Esophagus (tissue), 2 donors: ENCODE data around the gene SV2A. TPM values are rescaled to one million over a fixed set of nuclear protein-coding genes. Genes with fewer than 3 reads are reported as not detected.
A peak's percentile ranks its signal among the peaks of the same experiment; 100 is the strongest.

Experiments
- H3K27ac ChIP-seq, 2 donors: one replicate each; pipeline ENCODE4 v1.5.1; 2013; ENCODE audit warnings: low read depth in 2 of 2, mild to moderate bottlenecking in 2 of 2, inconsistent platforms in 1 of 2, low read length in 1 of 2, moderate library complexity in 1 of 2
- H3K27me3 ChIP-seq, 2 donors: one replicate each; pipeline ENCODE4 v1.6.1; 2013; ENCODE audit warnings: low read length in 2 of 2, control low read depth in 1 of 2, mild to moderate bottlenecking in 1 of 2; ENCODE audit not compliant: insufficient read depth in 2 of 2, control insufficient read depth in 1 of 2
- H3K36me3 ChIP-seq, 2 donors: one replicate each; pipeline ENCODE4 v1.6.1; 2013; ENCODE audit warnings: low read length in 1 of 2; ENCODE audit not compliant: control insufficient read depth in 2 of 2, insufficient read depth in 2 of 2
- H3K4me1 ChIP-seq, 2 donors: one replicate each; pipeline ENCODE4 v1.6.1; 2013; ENCODE audit warnings: low read length in 1 of 2; ENCODE audit not compliant: control insufficient read depth in 2 of 2, insufficient read depth in 2 of 2
- H3K4me3 ChIP-seq, 2 donors: one replicate each; pipeline ENCODE4 v1.5.1; 2013; ENCODE audit warnings: low read length in 2 of 2, mild to moderate bottlenecking in 2 of 2, low read depth in 1 of 2, moderate library complexity in 1 of 2
- H3K9me3 ChIP-seq, 2 donors: one replicate each; pipeline ENCODE4 v1.6.1; 2013; ENCODE audit warnings: mild to moderate bottlenecking in 2 of 2, low read depth in 1 of 2, low read length in 1 of 2, moderate library complexity in 1 of 2; ENCODE audit not compliant: control insufficient read depth in 2 of 2, insufficient read depth in 1 of 2
- WGBS, 2 donors: extraction: QIAGEN DNeasy Blood & Tissue Kit; methylation state at CpG; one replicate each; pipeline ENCODE4 v1.1.7; 2013; 5-methylcytosine and 5-hydroxymethylcytosine counted together
- polyA plus RNA-seq, 2 donors: library from polyadenylated mRNA; stranded (reverse); fragments of 200-250 nt; gene quantifications; one replicate each; pipeline ENCODE4 v1.2.3, GENCODE V29; 2013
- donor health status: healthy with polysubstance abuse.
- donor health status: Bipolar disorder and iron deficiency.

The SV2A gene
- polyA plus RNA-seq, 2 donors: 0.49 to 0.67 TPM

GRCh38 chr1:149925345-149925744 is 7.7 kb upstream of the SV2A start:
- 78 to 90% methylated on average over 3 of the region's 3 CpGs for WGBS, 2 donors
- Histone ChIP-seq H3K27me3 (no peaks in the 10 kb centered on the region), H3K36me3 (peaks cover 14 to 22% of the 10 kb centered on the region in 2 donors), H3K9me3 (no peaks in the 10 kb centered on the region), H3K4me1 (peaks cover 2 to 8% of the 10 kb centered on the region in 2 donors), H3K27ac (no peak overlapping the region), H3K4me3 (no peak overlapping the region)

GRCh38 chr1:149923626-149924025 is 6.0 kb upstream of the SV2A start:
- 84 to 92% methylated on average over 10 of the region's 10 CpGs for WGBS, 2 donors
- no peak overlapping the region for H3K4me3 ChIP-seq
- H3K36me3 ChIP-seq: peaks cover 14 to 22% of the 10 kb centered on the region in 2 donors
- H3K4me1 ChIP-seq: peaks cover 2 to 8% of the 10 kb centered on the region in 2 donors
- no peaks in the 10 kb centered on the region for H3K27me3 ChIP-seq
- H3K9me3 ChIP-seq: no peaks in the 10 kb centered on the region
- H3K27ac ChIP-seq: no peak overlapping the region

- H3K27ac ChIP-seq: no peak overlapping the region
- H3K36me3 ChIP-seq: no peaks in the 10 kb centered on the region
- peaks cover 2 to 5% of the 10 kb centered on the region in 2 donors for H3K4me1 ChIP-seq
- no peaks in the 10 kb centered on the region for H3K27me3 ChIP-seq
- 10 to 15% methylated on average over 10 of the region's 10 CpGs for WGBS, 2 donors
- H3K9me3 ChIP-seq: no peaks in the 10 kb centered on the region
- H3K4me3 ChIP-seq: peak overlapping the region in 1 of 2 donors; percentile 29
These were observed 769 bp downstream of the SV2A start for GRCh38 chr1:149916898-149917252.

GRCh38 chr1:149916193-149916897 is 1.3 kb downstream of the SV2A start:
- Histone ChIP-seq H3K27ac (no peak overlapping the region), H3K4me1 (peaks cover 2 to 5% of the 10 kb centered on the region in 2 donors), H3K27me3 (no peaks in the 10 kb centered on the region), H3K9me3 (no peaks in the 10 kb centered on the region), H3K36me3 (no peaks in the 10 kb centered on the region), H3K4me3 (no peak overlapping the region)
- 21 to 31% methylated on average over 9 of the region's 9 CpGs for WGBS, 2 donors

- WGBS, 2 donors: 84% methylated on average over 11 of the region's 11 CpGs
- H3K4me1 ChIP-seq: peaks cover 2 to 5% of the 10 kb centered on the region in 2 donors
- no peaks in the 10 kb centered on the region for H3K27me3 ChIP-seq
- no peaks in the 10 kb centered on the region for H3K36me3 ChIP-seq
- H3K9me3 ChIP-seq: no peaks in the 10 kb centered on the region
- H3K27ac ChIP-seq: no peak overlapping the region
- no peak overlapping the region for H3K4me3 ChIP-seq
These were observed 2.0 kb downstream of the SV2A start for GRCh38 chr1:149915429-149916192.

GRCh38 chr1:149914545-149914944 is 3.1 kb downstream of the SV2A start:
- WGBS, 2 donors: 82 to 84% methylated on average over 1 of the region's 1 CpG
- peaks cover 2 to 5% of the 10 kb centered on the region in 2 donors for H3K4me1 ChIP-seq
- no peaks in the 10 kb centered on the region for H3K36me3 ChIP-seq
- H3K27me3 ChIP-seq: no peaks in the 10 kb centered on the region
- H3K9me3 ChIP-seq: no peaks in the 10 kb centered on the region
- no peak overlapping the region for H3K4me3 ChIP-seq
- H3K27ac ChIP-seq: no peak overlapping the region

GRCh38 chr1:149906570-149907075 is 11.0 kb downstream of the SV2A start:
- Histone ChIP-seq H3K9me3 (no peaks in the 10 kb centered on the region), H3K27me3 (no peaks in the 10 kb centered on the region), H3K4me1 (no peaks in the 10 kb centered on the region), H3K4me3 (no peak overlapping the region), H3K27ac (no peak overlapping the region), H3K36me3 (no peaks in the 10 kb centered on the region)
- WGBS, 2 donors: 78 to 87% methylated on average over 10 of the region's 10 CpGs

GRCh38 chr1:149903836-149904491 is 13.7 kb downstream of the SV2A start:
- Histone ChIP-seq H3K27ac (no peak overlapping the region), H3K36me3 (no peaks in the 10 kb centered on the region), H3K4me3 (no peak overlapping the region), H3K4me1 (peaks cover 0 to 7% of the 10 kb centered on the region in 2 donors), H3K9me3 (no peaks in the 10 kb centered on the region), H3K27me3 (no peaks in the 10 kb centered on the region)
- WGBS, 2 donors: 84% methylated on average over 4 to 5 of the region's 5 CpGs

- WGBS, 2 donors: 4 to 6% methylated on average over 64 to 65 of the region's 65 CpGs
- Histone ChIP-seq H3K27me3 (no peaks in the 10 kb centered on the region), H3K4me1 (peaks cover 0 to 7% of the 10 kb centered on the region in 2 donors), H3K4me3 (peak within 1 kb of the TSS; percentile 62 to 71), H3K9me3 (no peaks in the 10 kb centered on the region), H3K27ac (peak within 1 kb of the TSS; percentile 91 to 92), H3K36me3 (no peaks in the 10 kb centered on the region)
These were observed 18.0 kb downstream of the SV2A start, which contains the start of gene BOLA1 for GRCh38 chr1:149899460-149900284. Gene BOLA1 (plus strand): TSS chr1:149899568. CDS start chr1:149900060, 492 bp downstream.
